Suprapubic skin (tissue), 4 donors: Measurements from ENCODE around the gene FNDC5.

Source experiments
- CTCF ChIP-seq, 2 donors: fragments of 200-600 bp in 1 of 2; fragments of 450-650 bp in 1 of 2; sonication (generic) in 1 of 2; IDR thresholded peaks; one replicate each; pipeline ENCODE4 v1.5.1; 2016 to 2019; ENCODE audit warnings: antibody characterized with exemption in 2 of 2, mild to moderate bottlenecking in 1 of 2, moderate library complexity in 1 of 2
- EP300 ChIP-seq: sonication (generic); formaldehyde crosslinking; IDR thresholded peaks from one replicate; pipeline ENCODE4 v1.6.1; 2017; ENCODE audit warnings: antibody characterized with exemption
- POLR2AphosphoS5 ChIP-seq, 3 donors: sonication (generic); formaldehyde crosslinking; IDR thresholded peaks; one replicate each; pipeline ENCODE4 v1.6.1; 2017; ENCODE audit warnings: antibody characterized with exemption in 3 of 3

GRCh38 chr1:32894681-32895080, 24.0 kb upstream of the FNDC5 start:
- TF ChIP-seq EP300 (no peak), POLR2AphosphoS5 (IDR thresholded peaks at IDR 0.05) (no peak), CTCF (IDR thresholded peaks at IDR 0.05) (no peak)
